ENCODE data around the gene PI4KB. TPM values are rescaled to one million over a fixed set of nuclear protein-coding genes. Genes with fewer than 3 reads are reported as not detected.

Gene PI4KB
- total RNA-seq, 1 experiment from 2014 or later: 45.1 TPM

DNA sequence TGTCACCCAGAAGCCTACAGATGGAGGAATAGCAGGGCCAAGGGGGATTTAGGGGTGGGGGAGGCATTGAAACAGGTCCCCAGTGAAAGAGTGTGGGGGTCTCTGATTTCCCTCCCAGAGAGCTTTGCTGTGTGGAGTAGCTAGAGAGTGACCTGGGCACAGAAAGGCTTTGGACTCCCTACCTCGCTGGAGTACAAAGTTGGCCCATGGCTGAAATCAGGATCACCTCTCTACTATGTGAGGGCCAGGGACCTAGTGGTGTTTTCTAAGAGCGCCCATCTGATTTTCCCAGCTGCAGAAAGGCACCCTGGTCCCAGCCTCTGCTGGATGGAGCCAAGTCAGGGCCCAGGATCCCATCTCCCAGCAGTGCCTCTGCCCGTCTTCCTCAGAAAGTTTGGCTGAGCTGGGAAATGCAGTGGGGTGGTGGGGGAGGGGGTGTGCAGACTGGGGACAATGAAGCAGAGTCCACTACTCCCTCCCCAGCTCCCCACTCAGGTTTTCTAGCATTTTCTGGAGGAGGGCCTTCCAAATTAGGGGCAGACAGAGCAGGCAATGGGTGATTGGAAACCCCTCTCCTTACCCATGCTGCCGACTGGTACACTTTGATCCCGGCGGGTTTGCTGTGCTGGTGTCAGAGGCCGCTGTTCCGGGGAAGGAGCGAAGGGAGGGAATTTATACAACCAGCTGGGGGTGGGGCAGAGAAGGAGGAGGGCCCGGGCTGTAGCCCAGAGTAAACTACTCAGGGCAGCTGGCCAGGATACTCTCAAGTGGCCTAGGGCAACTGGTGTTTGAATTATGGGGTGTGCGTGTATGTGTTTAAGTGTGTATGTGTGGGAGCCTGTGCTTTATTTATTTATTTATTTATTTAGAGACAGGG is 45.1 kb upstream of the PI4KB start, which contains the start of gene SELENBP1:
Gene SELENBP1 (minus strand): TSS at position 648 of the 877 bp plus-strand sequence. CDS start 64 bp downstream, at position 584.
- H3K4me3 ChIP-seq (replicated peaks in 1 of 2; ENCODE audit: low read depth in 1 of 2, low read length in 2 of 2): no peak within 1 kb of the TSS
- DNase-seq (ENCODE audit: low read depth, low spot score): no peak
- H3K4me2 ChIP-seq (ENCODE audit: low read length): no peak within 1 kb of the TSS
- intact Hi-C loops (cut with micrococcal nuclease): no loop called here
- no peaks in the 10 kb centered on the region for H3K79me2 ChIP-seq (ENCODE audit: insufficient read depth, low read length)
- no peak within 1 kb of the TSS for H2AFZ ChIP-seq (ENCODE audit: low read depth, low read length, poor library complexity, severe bottlenecking)
- H3K9me3 ChIP-seq (ENCODE audit: control insufficient read depth in 1 of 2, insufficient read depth in 1 of 2, low read depth in 1 of 2, low read length in 2 of 2): no peaks in the 10 kb centered on the region
- CTCF ChIA-PET: no interaction called here
- no peaks in the 10 kb centered on the region for H3K9me2 ChIP-seq (ENCODE audit: insufficient read depth)
- H3K36me3 ChIP-seq (ENCODE audit: control insufficient read depth in 1 of 2, insufficient read depth in 2 of 2, low read length in 2 of 2): no peaks in the 10 kb centered on the region
- RAD21 ChIA-PET (ENCODE audit: low non-redundant PET in 1 of 2, low total read pairs in 2 of 2, uncharacterized antibody in 2 of 2, unreplicated experiment in 2 of 2): no interaction called here
- H4K20me1 ChIP-seq (ENCODE audit: insufficient read depth): no peaks in the 10 kb centered on the region
- H3K9ac ChIP-seq (ENCODE audit: low read length): no peak within 1 kb of the TSS
- ATAC-seq: no peak
- H3K27ac ChIP-seq (ENCODE audit: low read depth, low read length): no peak within 1 kb of the TSS
- peaks cover 0 to 2% of the 10 kb centered on the region in 2 experiments; a peak in 1 of 4 replicates for H3K4me1 ChIP-seq (ENCODE audit: control insufficient read depth in 1 of 2, insufficient read depth in 2 of 2, low read length in 2 of 2)
- TF ChIP-seq, protein P1, sequence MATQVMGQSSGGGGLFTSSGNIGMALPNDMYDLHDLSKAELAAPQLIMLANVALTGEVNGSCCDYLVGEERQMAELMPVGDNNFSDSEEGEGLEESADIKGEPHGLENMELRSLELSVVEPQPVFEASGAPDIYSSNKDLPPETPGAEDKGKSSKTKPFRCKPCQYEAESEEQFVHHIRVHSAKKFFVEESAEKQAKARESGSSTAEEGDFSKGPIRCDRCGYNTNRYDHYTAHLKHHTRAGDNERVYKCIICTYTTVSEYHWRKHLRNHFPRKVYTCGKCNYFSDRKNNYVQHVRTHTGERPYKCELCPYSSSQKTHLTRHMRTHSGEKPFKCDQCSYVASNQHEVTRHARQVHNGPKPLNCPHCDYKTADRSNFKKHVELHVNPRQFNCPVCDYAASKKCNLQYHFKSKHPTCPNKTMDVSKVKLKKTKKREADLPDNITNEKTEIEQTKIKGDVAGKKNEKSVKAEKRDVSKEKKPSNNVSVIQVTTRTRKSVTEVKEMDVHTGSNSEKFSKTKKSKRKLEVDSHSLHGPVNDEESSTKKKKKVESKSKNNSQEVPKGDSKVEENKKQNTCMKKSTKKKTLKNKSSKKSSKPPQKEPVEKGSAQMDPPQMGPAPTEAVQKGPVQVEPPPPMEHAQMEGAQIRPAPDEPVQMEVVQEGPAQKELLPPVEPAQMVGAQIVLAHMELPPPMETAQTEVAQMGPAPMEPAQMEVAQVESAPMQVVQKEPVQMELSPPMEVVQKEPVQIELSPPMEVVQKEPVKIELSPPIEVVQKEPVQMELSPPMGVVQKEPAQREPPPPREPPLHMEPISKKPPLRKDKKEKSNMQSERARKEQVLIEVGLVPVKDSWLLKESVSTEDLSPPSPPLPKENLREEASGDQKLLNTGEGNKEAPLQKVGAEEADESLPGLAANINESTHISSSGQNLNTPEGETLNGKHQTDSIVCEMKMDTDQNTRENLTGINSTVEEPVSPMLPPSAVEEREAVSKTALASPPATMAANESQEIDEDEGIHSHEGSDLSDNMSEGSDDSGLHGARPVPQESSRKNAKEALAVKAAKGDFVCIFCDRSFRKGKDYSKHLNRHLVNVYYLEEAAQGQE (IDR thresholded peaks at IDR 0.05; ENCODE audit: low read depth): no peak
- TF ChIP-seq SIN3A (IDR thresholded peaks at IDR 0.05; ENCODE audit: low read depth): no peak
- no peak for TF ChIP-seq ZFX (IDR thresholded peaks at IDR 0.05)
- TF ChIP-seq SRF (IDR thresholded peaks at IDR 0.05; ENCODE audit: low read depth): no peak
- no peaks in the 10 kb centered on the region for H3K27me3 ChIP-seq (ENCODE audit: insufficient read depth, low read length)
- BruUV-seq (replicated peaks): no TSS peak
- POLR2A ChIA-PET: interaction anchor here (0.6 kb wide), 1 partner anchor 22 kb away, joined by 4 read pairs; no protein-coding TSS in a partner anchor

Measured in HCT116 (cell line).